Measurements from ENCODE around the gene LTBP2.

Gene LTBP2

DNA sequence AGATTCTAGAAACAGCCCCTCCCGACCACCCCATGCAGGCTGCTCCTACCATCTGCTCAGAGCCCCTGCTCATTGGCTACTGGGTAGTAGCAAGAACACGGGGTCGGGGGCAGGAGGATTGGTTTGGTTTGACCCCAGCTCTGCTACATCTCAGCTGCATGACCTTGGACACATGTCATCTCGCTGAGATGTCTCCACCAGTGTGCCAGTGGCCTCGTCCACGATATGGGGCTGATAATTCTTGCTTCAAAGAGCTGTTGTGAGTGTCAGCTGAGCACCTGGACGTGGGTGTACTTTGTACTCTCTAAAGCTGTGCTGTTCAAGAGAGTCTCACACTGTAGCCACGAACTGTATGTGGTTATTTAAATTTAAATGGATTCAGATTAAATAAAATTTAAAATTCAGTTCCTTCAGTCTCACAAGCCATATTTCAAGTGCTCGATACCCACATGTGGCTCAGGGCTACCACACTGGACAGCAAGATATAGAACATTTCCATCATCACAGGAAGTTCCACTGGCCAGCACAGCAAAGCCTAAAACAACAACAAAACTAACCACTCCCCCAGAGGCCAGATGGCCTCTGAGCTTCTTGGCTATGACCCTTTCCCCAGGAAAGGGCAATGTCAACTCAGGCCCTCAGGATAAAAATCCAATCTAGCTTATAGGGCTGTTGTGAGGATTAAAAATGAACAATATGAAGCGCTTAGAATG, 18.6 kb downstream of the LTBP2 start:
- no peaks in the 10 kb centered on the region for H3K9me3 ChIP-seq (ENCODE audit: control insufficient read depth, low read length)

DNA sequence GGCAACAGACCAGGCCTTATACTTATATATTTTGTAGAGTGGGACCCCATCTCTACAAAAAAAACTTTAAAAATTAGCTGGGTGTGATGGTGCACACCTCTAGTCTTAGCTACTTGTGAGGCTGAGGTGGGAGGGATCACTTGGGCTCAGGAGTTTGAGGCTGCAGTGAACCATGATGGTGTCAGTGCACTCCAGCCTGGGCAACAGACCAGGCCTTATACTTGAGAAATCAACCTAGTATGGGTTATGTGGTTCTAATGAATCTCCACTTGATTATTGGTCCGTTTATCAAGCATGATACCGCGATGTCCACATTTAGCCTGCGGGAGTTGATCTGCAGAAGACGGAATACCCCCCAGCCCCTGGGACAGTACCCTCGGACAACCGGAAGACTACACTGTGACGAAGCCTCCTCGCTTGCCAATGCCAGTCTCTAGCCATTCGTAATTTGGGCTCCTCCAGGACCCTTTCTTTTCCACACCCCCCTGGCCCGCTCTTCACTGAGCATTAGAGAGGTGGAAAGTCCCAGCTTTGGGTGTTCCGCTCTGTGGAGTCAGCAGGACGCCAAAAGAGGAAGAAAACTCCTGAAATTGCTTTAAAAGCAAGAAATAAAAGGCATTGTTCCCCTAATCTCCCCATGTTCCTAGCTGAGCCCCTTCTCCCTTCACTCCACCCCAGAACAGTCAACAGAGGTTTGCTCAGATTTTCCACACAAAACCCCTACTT, 19.4 kb downstream of the LTBP2 start:
- Histone ChIP-seq H3K4me3 (ENCODE audit: insufficient read depth, low read depth, low read length) (no peak overlapping the region), H3K27me3 (ENCODE audit: control insufficient read depth, insufficient read depth, low read length, poor library complexity, severe bottlenecking) (no peaks in the 10 kb centered on the region), H3K4me1 (ENCODE audit: control insufficient read depth, insufficient read depth, low read length) (no peaks in the 10 kb centered on the region), H3K9me3 (ENCODE audit: control insufficient read depth, low read length) (no peaks in the 10 kb centered on the region), H3K36me3 (ENCODE audit: control insufficient read depth, insufficient read depth, low read length) (no peaks in the 10 kb centered on the region), H3K27ac (ENCODE audit: insufficient read depth, low read depth, low read length, poor library complexity, severe bottlenecking) (no peak overlapping the region)
- WGBS, 2 experiments, result 94 to 96% methylated on average over 13 of the region's 13 CpGs

More for the DNA sequence above, 18.6 kb downstream of the LTBP2 start:
- Histone ChIP-seq H3K4me1 (ENCODE audit: control insufficient read depth, insufficient read depth, low read length) (no peaks in the 10 kb centered on the region), H3K4me3 (ENCODE audit: insufficient read depth, low read depth, low read length) (no peak overlapping the region), H3K27me3 (ENCODE audit: control insufficient read depth, insufficient read depth, low read length, poor library complexity, severe bottlenecking) (no peaks in the 10 kb centered on the region), H3K27ac (ENCODE audit: insufficient read depth, low read depth, low read length, poor library complexity, severe bottlenecking) (no peak overlapping the region), H3K36me3 (ENCODE audit: control insufficient read depth, insufficient read depth, low read length) (no peaks in the 10 kb centered on the region)
- WGBS, 2 experiments, result 90 to 93% methylated on average over 10 of the region's 10 CpGs

DNA sequence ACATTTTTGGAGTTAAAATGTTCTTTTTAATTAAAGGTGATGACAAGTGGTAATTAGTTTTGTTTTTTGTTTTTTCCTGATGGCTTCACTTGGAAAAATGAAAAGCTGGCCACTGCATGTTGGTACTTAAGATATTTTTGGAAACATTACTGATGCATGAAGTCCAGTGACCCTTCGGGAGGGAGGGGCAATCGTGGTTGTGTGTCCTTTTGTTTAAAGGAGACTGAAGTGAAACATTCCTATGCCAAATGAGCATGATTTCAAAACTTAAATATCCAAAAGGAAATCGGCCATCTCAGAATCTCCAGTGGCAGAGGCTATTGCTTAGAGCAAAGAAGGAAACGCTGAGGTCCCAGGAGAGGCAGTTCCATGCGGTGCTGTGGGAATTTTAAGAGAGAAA, 20.1 kb downstream of the LTBP2 start:
- H3K27me3 ChIP-seq (ENCODE audit: control insufficient read depth, insufficient read depth, low read length, poor library complexity, severe bottlenecking), result no peaks in the 10 kb centered on the region

DNA sequence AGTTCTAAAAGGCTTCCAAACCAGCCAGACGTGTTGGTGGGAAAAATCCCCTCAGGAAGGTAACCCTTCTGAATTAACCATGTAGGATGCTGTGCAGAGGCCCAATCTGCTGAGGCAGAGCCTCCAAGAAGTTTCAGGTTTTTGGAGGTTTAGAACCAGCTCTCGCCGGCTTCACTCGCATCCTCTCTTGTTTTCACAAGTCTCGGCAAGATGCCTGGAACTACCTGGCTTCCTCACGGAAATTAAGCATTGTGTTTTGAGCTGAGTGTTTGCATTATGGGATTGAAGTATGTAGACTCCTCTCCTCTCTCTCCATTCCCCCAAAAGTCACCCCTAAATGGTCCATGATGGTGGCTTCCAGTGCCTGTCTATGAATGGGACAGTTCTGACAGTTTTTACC, 20.6 kb downstream of the LTBP2 start:
- Histone ChIP-seq H3K36me3 (ENCODE audit: control insufficient read depth, insufficient read depth, low read length) (no peaks in the 10 kb centered on the region), H3K4me1 (ENCODE audit: control insufficient read depth, insufficient read depth, low read length) (no peaks in the 10 kb centered on the region), H3K27ac (ENCODE audit: insufficient read depth, low read depth, low read length, poor library complexity, severe bottlenecking) (no peak overlapping the region), H3K27me3 (ENCODE audit: control insufficient read depth, insufficient read depth, low read length, poor library complexity, severe bottlenecking) (no peaks in the 10 kb centered on the region), H3K4me3 (ENCODE audit: insufficient read depth, low read depth, low read length) (no peak overlapping the region), H3K9me3 (ENCODE audit: control insufficient read depth, low read length) (no peaks in the 10 kb centered on the region)
- WGBS, 2 experiments, result 93 to 96% methylated on average over 6 of the region's 6 CpGs

More for the DNA sequence above, 20.1 kb downstream of the LTBP2 start:
- H3K27ac ChIP-seq (ENCODE audit: insufficient read depth, low read depth, low read length, poor library complexity, severe bottlenecking), result no peak overlapping the region
- H3K4me1 ChIP-seq (ENCODE audit: control insufficient read depth, insufficient read depth, low read length), result no peaks in the 10 kb centered on the region
- 94 to 97% methylated on average over 5 of the region's 5 CpGs for WGBS, 2 experiments
- H3K36me3 ChIP-seq (ENCODE audit: control insufficient read depth, insufficient read depth, low read length), result no peaks in the 10 kb centered on the region
- H3K4me3 ChIP-seq (ENCODE audit: insufficient read depth, low read depth, low read length), result no peak overlapping the region
- no peaks in the 10 kb centered on the region for H3K9me3 ChIP-seq (ENCODE audit: control insufficient read depth, low read length)

DNA sequence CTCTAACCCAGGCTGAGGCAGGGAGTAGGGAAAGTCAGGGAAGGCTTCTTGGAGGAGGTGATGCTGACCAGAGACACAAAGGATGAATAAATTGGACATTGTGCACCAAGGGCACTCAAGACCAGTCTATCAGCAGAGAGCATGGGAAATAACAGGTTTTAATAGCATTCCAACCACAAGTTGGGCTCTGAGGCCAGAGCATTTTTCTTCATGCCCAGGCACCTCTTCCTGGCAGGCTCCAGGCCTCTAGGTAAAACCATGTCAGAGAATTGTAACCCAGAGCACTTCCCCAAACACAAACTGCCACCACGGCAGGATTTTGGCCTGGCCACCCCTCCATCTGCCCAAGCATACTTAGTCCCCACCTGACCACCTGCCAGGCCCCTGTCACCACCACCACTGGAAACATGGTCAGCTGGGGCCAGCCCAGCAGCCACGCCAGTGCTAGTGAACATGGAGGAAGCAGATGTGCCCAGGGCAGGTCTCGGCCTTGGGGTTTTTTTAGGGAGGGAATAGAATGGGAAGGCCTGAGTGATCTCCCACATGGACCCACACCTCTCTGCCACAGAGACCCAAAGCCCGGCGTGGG, 22.7 kb downstream of the LTBP2 start:
- Histone ChIP-seq H3K9me3 (ENCODE audit: control insufficient read depth, low read length) (no peaks in the 10 kb centered on the region), H3K36me3 (ENCODE audit: control insufficient read depth, insufficient read depth, low read length) (no peaks in the 10 kb centered on the region), H3K4me1 (ENCODE audit: control insufficient read depth, insufficient read depth, low read length) (no peaks in the 10 kb centered on the region), H3K27me3 (ENCODE audit: control insufficient read depth, insufficient read depth, low read length, poor library complexity, severe bottlenecking) (no peaks in the 10 kb centered on the region), H3K27ac (ENCODE audit: insufficient read depth, low read depth, low read length, poor library complexity, severe bottlenecking) (no peak overlapping the region), H3K4me3 (ENCODE audit: insufficient read depth, low read depth, low read length) (no peak overlapping the region)
- 90 to 96% methylated on average over 5 of the region's 5 CpGs for WGBS, 2 experiments

DNA sequence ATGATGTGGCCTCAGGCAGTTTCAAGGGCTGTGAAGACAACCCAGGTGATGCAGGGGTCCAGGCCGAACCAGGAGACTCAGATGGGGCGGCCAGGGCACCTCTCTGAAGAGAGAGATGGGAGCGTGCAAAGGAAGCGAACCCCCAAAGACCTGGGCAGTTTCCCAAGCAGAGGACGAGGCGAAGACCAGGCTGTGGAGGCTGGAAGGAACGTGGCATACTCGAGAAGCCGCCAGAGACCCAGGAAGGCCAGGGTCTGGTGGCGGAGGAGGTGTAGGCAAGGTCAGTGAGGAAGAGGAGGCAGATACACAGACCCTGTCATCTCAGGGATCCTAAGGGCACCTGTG, 24.7 kb downstream of the LTBP2 start:
- Histone ChIP-seq H3K27ac (ENCODE audit: insufficient read depth, low read depth, low read length, poor library complexity, severe bottlenecking) (no peak overlapping the region), H3K4me1 (ENCODE audit: control insufficient read depth, insufficient read depth, low read length) (no peaks in the 10 kb centered on the region), H3K9me3 (ENCODE audit: control insufficient read depth, low read length) (no peaks in the 10 kb centered on the region), H3K27me3 (ENCODE audit: control insufficient read depth, insufficient read depth, low read length, poor library complexity, severe bottlenecking) (no peaks in the 10 kb centered on the region), H3K36me3 (ENCODE audit: control insufficient read depth, insufficient read depth, low read length) (no peaks in the 10 kb centered on the region), H3K4me3 (ENCODE audit: insufficient read depth, low read depth, low read length) (no peak overlapping the region)
- 94 to 95% methylated on average over 10 of the region's 10 CpGs for WGBS, 2 experiments

DNA sequence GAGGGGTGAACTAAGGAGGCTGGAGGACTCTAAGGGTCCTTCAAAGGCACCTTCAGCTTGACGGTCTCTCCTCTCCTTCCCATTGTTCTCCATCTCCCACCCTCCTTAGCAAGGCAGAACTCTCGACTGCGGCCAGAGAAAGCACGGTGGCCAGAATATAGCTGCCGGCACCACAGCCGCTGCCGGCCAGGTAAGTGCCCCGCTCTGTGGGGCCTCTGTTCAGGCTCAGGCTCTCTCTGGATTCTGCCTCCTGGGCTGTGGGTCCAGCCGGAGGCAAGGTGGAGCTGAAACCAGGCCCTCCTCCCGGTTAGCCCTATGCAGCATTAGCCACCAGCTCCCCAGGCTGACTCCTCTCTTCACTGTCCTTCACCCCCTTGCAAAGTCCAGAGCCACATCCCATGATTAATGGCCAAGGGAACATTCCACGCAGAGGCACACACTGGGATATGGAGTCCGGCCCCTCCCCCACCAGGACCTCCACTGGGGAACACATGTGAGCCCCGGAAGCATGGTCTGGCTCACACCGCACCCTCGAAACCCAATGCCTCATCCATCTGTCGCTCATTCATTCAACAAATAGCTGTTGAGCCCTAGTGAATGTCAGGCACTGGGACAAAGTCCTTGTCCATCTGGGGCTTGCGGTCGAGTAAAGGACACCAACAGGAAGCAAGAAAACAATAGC, 25.2 kb downstream of the LTBP2 start:
- 92 to 94% methylated on average over 18 of the region's 18 CpGs for WGBS, 2 experiments
- H3K27ac ChIP-seq (ENCODE audit: insufficient read depth, low read depth, low read length, poor library complexity, severe bottlenecking), result no peak overlapping the region

DNA sequence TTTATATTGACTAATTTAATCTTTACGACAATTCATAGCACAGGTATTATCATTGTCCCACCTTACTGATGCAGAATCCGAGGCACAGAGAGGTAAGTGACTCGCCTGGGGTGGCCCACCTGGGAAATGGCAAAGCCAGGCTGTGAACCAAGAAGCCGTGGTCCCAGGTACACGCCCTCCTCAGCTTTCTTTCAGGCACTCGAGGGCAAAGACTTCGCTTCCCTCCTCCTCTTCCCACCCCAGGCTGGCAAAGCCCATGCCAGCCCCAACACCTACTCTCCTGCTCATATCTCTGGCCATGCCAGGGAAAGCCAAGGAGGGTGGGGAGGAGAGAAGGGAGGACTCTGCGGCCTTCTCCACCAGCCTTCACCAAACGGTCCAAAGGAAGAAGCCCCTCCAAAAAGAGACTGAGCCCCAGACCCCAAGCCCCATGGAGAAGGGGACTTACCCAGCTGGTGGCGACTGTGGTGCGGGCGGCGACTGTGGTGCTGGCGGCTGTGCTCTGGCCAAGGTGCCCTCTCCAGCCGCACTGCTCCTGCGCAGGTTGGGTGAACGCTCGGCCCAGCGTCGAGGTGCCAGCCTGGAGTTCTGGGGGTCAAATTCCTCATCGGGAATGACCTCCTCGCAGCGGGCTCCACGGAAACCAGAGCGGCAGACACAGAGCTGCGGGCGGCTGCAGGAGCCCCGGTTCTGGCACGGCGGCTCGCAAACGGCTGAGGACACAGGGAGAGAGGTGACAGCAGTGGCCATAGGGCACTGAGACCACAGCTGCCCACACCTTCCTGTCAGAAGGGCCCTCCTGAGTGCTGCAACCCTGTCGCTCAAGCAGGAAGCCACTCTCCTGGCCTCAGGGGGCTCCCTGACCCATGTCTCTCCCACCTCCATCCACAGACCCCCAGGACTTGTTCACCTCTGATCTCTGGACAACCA, 26.4 kb downstream of the LTBP2 start:
- WGBS, 2 experiments, result 93% methylated on average over 33 of the region's 33 CpGs
- no peaks in the 10 kb centered on the region for H3K27me3 ChIP-seq (ENCODE audit: control insufficient read depth, insufficient read depth, low read length, poor library complexity, severe bottlenecking)
- H3K9me3 ChIP-seq (ENCODE audit: control insufficient read depth, low read length), result no peaks in the 10 kb centered on the region
- no peaks in the 10 kb centered on the region for H3K36me3 ChIP-seq (ENCODE audit: control insufficient read depth, insufficient read depth, low read length)
- H3K27ac ChIP-seq (ENCODE audit: insufficient read depth, low read depth, low read length, poor library complexity, severe bottlenecking), result no peak overlapping the region
- H3K4me1 ChIP-seq (ENCODE audit: control insufficient read depth, insufficient read depth, low read length), result no peaks in the 10 kb centered on the region
- no peak overlapping the region for H3K4me3 ChIP-seq (ENCODE audit: insufficient read depth, low read depth, low read length)

More for the DNA sequence above, 25.2 kb downstream of the LTBP2 start:
- Histone ChIP-seq H3K4me3 (ENCODE audit: insufficient read depth, low read depth, low read length) (no peak overlapping the region), H3K9me3 (ENCODE audit: control insufficient read depth, low read length) (no peaks in the 10 kb centered on the region), H3K36me3 (ENCODE audit: control insufficient read depth, insufficient read depth, low read length) (no peaks in the 10 kb centered on the region), H3K4me1 (ENCODE audit: control insufficient read depth, insufficient read depth, low read length) (no peaks in the 10 kb centered on the region), H3K27me3 (ENCODE audit: control insufficient read depth, insufficient read depth, low read length, poor library complexity, severe bottlenecking) (no peaks in the 10 kb centered on the region)

DNA sequence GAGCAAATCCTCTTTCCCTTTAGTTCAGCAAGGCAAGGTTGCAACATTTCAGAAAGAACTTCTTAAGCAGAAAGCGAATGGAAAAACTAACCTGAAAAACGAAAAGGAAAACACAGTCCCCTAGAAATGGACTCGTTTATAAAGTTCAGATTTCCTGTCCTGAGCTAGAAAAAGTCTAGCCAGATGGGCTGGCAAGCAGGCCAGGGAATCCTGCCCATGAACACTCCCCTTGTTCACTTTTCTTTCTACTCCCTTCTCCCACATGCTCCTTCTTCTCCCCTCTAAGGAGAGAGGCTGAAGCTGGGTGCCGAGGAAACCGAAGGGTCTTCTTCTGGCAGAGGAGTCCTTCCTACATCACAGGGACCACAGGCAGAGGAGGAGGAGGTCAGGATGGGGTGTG, 27.1 kb downstream of the LTBP2 start:
- Histone ChIP-seq H3K27me3 (ENCODE audit: control insufficient read depth, insufficient read depth, low read length, poor library complexity, severe bottlenecking) (no peaks in the 10 kb centered on the region), H3K4me1 (ENCODE audit: control insufficient read depth, insufficient read depth, low read length) (no peaks in the 10 kb centered on the region), H3K36me3 (ENCODE audit: control insufficient read depth, insufficient read depth, low read length) (no peaks in the 10 kb centered on the region), H3K27ac (ENCODE audit: insufficient read depth, low read depth, low read length, poor library complexity, severe bottlenecking) (no peak overlapping the region), H3K9me3 (ENCODE audit: control insufficient read depth, low read length) (no peaks in the 10 kb centered on the region), H3K4me3 (ENCODE audit: insufficient read depth, low read depth, low read length) (no peak overlapping the region)
- 89 to 95% methylated on average over 5 of the region's 5 CpGs for WGBS, 2 experiments

All from ectodermal cell (in vitro differentiated cells).